ENCODE data around the gene PBX3. TPM values are rescaled to one million over a fixed set of nuclear protein-coding genes. Genes with fewer than 3 reads are reported as not detected.

The PBX3 gene
- total and polyA plus RNA-seq, 7 donors = 4.2 to 12.7 (median 6.6) TPM

- Histone ChIP-seq H3K9me3 (no peaks in the 10 kb centered on the region), H3K4me3 (no peak overlapping the region), H3K36me3 (ENCODE audit: insufficient read depth in 1 of 2, low read depth in 1 of 2) (no peaks in the 10 kb centered on the region), H3K27me3 (ENCODE audit: insufficient read depth in 3 of 3, low read length in 2 of 3) (no peaks in the 10 kb centered on the region), H3K4me1 (no peaks in the 10 kb centered on the region), H3K27ac (no peak overlapping the region)
- TF ChIP-seq CTCF (IDR thresholded peaks at IDR 0.05) = no peak
- 83 to 89% (median 84%) methylated on average over 2 of the region's 2 CpGs for WGBS, 3 donors
- ATAC-seq (no peak), DNase-seq (no peak)
- intact Hi-C loops (cut with DNase I) = no loop called here
Measured at GRCh38 chr9:125851979-125852378, 104.8 kb downstream of the PBX3 start.

- DNase-seq (no peak), ATAC-seq (no peak)
- Histone ChIP-seq H3K9me3 (no peaks in the 10 kb centered on the region), H3K36me3 (ENCODE audit: insufficient read depth in 1 of 2, low read depth in 1 of 2) (no peaks in the 10 kb centered on the region), H3K4me1 (no peaks in the 10 kb centered on the region), H3K27me3 (ENCODE audit: insufficient read depth in 3 of 3, low read length in 2 of 3) (no peaks in the 10 kb centered on the region), H3K27ac (no peak overlapping the region), H3K4me3 (no peak overlapping the region)
- intact Hi-C loops (cut with DNase I) = no loop called here
- TF ChIP-seq CTCF (IDR thresholded peaks at IDR 0.05) = no peak
- 91 to 95% (median 93%) methylated on average over 2 of the region's 2 CpGs for WGBS, 3 donors
Measured at GRCh38 chr9:125852386-125852785, 105.2 kb downstream of the PBX3 start.

DNA sequence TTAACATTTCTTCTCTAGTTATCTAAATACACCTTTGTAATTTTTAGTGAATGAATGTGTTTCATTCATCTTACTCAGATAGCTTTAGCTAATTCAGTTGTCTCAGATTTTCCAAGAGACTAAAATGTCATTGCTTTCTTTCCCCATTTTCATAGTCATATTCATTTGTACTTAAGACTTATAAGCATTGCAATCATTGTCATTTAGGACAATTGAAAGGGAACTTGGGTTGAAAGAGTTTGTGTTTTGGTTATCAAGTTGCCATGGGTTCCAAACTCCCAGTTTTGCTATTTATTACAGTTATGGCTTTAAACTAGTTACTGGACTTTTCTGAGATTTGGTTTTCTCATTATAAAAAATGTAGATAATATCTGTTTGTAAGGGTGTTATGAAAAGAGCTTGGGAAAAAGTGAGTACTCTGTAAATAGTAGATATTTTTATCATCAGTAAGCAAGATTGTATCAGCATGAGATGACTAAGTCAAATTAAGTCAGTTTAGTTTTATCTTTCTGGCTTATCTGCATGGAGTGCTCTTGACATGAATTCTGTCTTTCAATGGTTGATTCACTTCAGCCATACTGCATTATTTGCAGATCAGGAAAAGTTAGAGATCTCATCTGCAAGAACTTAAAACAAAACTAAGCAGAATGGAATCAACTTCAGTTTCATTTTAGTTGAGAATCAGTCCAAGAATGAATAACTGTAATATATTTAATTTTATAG is 107.5 kb downstream of the PBX3 start:
- no peak overlapping the region for H3K27ac ChIP-seq
- no peak for DNase-seq
- no peaks in the 10 kb centered on the region for H3K27me3 ChIP-seq (ENCODE audit: insufficient read depth in 3 of 3, low read length in 2 of 3)
- TF ChIP-seq CTCF (IDR thresholded peaks at IDR 0.05) = no peak
- ATAC-seq = no peak
- no peak overlapping the region for H3K4me3 ChIP-seq
- no peaks in the 10 kb centered on the region for H3K36me3 ChIP-seq (ENCODE audit: insufficient read depth in 1 of 2, low read depth in 1 of 2)
- intact Hi-C loops (cut with DNase I) = no loop called here
- no peaks in the 10 kb centered on the region for H3K4me1 ChIP-seq
- no peaks in the 10 kb centered on the region for H3K9me3 ChIP-seq

DNA sequence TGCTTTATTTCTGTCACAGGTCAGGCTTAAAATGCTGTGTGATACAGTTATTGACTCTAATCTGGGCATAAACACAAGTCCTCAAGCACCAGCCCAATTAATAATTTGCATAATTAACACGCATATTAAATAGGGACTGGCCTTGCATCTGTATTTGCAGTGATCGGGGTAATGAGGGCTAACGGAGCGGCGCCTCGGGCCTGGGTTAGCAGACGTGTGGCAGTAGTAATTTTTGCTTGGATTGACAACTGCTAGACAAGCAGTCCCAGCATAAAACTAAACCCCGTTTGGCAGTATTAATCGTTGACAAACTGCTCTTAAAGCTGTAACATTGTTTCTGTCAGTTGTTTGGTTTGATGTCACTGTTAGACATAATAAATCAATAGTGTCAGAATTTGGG is 109.2 kb downstream of the PBX3 start:
- Histone ChIP-seq H3K27ac (no peak overlapping the region), H3K9me3 (no peaks in the 10 kb centered on the region), H3K27me3 (ENCODE audit: insufficient read depth in 3 of 3, low read length in 2 of 3) (no peaks in the 10 kb centered on the region), H3K36me3 (ENCODE audit: insufficient read depth in 1 of 2, low read depth in 1 of 2) (no peaks in the 10 kb centered on the region), H3K4me3 (no peak overlapping the region), H3K4me1 (no peaks in the 10 kb centered on the region)
- ATAC-seq (no peak), DNase-seq (no peak)
- 81 to 89% (median 81%) methylated on average over 9 of the region's 9 CpGs for WGBS, 3 donors
- intact Hi-C loops (cut with DNase I) = no loop called here
- TF ChIP-seq CTCF (IDR thresholded peaks at IDR 0.05) = no peak

All from psoas muscle (tissue), 8 donors.